LHCN-M2 (cell line): Measurements from ENCODE around the gene RYR1. TPM values are rescaled to one million over a fixed set of nuclear protein-coding genes. Genes with fewer than 3 reads are reported as not detected.
"Not testable (repeated sequence)": the region's sequence is repeated elsewhere in the genome, so short reads cannot be mapped to it uniquely, and the experiment has no call there.

Experiments
- DNase-seq: peaks from one replicate; pipeline ENCODE4 v3.0.0-alpha.2; 2012; ENCODE audit warnings: low read depth
- total RNA-seq: library from RNA; depleted of rRNA; stranded (reverse); fragments of >200 nt; gene quantifications from 2 replicates; pipeline ENCODE4 v1.2.3, GENCODE V29; 2014

Gene RYR1
- total RNA-seq, 1 experiment from 2014 or later, result 1.6 TPM

DNA sequence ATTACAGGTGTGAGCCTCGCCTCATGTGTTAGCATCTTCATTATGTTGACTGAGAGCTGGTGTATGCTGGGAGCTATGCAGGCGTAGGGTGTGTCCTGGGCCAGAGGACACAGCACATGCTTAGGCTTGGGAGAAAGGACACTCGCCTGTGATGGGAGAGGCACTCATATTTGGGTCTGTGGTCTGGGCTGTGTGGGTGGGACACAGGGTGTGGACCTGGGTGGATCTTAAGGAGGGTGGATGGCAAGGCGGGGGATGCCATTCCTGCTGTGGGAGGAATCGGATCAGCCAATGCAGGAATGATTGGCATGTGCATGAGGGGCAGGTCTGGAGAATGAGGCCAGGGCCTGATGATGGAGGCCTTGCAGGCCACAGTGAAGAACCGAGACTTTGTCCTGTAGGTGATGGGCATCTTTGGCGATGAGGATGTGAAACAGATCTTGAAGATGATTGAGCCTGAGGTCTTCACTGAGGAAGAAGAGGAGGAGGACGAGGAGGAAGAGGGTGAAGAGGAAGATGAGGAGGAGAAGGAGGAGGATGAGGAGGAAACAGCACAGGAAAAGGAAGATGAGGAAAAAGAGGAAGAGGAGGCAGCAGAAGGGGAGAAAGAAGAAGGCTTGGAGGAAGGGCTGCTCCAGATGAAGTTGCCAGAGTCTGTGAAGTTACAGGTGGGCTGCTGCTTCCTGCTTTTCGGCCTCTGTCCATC lies 55.4 kb downstream of the RYR1 start:
- no peak for DNase-seq

DNA sequence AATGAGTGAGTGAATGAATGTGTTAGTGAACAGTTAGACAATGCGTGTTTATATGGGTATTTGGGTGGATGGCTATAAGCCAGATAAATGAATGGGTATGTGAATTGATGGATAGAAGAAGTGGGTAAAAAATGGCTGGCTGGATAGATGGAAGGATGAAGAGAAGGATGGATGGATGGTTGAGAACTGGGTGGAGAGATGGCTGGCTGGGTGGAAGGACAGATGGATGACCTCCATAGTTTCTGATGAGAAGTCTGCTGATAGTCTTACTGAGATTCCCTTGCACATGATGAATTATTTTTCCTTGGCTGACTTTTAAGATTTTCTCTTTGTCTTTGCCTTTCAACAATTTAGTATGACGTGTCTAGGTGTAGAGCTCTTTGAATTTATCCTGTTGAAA lies 57.4 kb downstream of the RYR1 start:
- DNase-seq, result no peak

DNA sequence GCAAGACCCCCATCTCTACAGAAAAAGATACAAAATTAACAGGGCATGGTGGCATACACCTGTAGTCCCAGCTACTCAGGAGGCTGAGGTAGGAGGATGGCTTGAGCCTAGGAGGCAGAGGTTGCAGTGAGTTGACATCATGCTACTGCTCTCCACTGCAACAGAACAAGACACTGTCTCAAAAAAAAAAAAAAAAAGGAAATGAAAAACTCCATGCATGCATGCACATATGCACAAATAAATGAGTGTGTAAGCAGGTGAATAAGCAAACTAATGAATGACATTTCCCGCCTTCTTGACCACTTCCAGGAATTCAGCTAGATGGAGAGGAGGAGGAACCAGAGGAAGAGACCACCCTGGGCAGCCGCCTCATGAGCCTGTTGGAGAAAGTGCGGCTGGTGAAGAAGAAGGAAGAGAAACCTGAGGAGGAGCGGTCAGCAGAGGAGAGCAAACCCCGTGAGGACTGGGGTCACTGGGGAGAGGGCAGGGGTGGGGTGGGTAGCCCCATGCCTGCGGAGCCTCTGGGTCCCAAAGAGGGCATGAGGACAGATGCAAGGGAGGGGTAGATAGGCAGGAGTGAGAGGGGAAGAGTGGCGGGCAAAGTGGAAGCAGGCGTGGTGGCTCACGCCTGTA lies 58.8 kb downstream of the RYR1 start:
- no peak for DNase-seq

DNA sequence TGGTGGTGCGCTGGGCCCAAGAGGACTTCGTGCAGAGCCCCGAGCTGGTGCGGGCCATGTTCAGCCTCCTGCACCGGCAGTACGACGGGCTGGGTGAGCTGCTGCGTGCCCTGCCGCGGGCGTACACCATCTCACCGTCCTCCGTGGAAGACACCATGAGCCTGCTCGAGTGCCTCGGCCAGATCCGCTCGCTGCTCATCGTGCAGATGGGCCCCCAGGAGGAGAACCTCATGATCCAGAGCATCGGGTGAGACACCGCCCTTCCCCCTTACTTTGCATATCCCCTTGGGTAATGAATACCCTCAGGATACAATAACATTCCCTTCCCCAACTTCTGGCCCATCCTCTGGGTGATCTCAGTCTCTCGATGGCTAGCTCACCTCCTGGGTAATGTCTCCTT lies 60.9 kb downstream of the RYR1 start:
- no peak for DNase-seq

DNA sequence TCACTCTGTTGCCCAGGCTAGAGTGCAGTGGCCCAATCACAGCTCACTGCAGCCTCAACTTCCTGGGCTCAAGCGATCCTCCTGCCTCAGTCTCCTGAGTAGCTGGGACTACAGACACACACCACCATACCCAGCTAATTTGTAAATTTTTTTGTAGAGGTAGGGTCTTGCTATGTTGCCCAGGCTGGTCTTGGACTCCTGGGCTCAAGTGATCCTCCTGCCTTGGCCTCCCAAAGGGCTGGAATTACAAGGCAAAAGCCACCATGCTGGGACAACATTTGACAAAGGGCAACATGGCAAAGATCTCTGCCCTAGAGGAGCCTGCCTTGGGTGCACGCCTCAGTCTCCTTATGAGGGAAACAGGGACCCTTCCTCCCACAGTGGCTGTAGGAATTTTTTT lies 61.9 kb downstream of the RYR1 start:
- DNase-seq, result not testable (repeated sequence)

DNA sequence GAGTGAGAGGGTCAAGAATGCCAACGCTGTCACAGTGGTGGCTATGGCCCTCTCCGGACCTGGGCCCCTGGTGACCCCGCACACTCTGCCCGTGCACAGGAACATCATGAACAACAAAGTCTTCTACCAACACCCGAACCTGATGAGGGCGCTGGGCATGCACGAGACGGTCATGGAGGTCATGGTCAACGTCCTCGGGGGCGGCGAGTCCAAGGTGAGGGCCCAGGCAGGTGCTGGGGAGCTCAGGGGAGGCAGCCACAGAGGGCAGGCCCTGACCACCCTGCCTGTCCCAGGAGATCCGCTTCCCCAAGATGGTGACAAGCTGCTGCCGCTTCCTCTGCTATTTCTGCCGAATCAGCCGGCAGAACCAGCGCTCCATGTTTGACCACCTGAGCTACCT lies 62.6 kb downstream of the RYR1 start:
- DNase-seq, result no peak

DNA sequence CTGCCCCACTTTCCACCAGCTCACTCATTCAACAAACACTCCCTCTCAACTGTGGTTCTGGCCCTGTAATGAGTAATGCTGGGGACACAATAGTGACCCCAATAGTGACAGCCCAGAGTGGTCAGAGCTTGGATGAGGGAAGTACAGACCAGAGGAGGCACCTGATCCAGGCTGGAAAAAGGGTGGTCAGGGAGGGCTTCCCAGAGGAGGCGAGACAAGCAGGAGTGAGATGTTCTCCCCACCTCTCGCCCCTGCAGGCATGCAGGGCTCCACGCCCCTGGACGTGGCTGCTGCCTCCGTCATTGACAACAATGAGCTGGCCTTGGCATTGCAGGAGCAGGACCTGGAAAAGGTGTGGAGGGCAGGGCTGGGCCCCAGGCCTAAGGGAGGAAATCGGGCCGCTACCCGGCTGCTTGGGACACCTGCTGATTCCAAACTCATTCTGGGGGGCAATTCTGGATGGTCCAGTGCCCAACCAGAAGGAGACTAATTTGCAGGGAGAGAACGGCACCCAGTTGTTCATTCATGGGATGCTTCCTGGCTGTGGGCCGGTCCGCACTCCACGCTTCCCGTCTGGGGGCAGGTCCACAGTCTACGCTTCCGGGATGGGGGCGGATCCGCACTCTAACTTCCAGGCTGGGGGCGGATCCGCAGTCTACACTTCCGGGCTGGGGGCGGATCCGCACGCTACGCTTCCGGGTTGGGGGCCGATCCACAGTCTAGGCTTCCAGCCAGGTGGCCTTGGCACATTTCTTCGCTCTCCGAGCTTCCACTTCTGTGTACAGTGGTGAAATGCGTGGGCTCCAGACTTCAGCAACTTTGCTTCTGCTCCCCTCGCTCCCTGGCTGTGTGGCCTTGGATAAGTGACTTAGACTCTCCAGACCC lies 63.4 kb downstream of the RYR1 start:
- no peak for DNase-seq

DNA sequence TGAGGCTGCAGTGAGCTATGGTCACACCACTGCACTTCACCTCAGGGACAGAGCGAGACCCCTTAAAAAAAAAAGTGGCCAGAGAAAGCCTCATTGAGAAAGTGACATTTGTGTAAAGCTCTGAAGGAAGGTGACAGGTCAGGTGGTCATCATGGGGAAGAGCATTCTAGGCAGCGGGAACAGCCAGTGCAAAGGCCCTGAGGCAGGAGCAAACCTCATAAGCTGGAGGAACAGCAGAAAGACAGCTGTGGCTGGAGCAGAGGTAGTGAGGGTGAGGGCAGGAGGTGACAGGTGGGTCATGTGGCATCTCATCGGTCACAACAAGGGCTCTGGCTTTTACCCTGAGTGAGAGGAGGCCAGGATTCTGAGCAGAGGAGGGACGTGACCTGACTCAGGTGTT lies 64.4 kb downstream of the RYR1 start:
- no peak for DNase-seq

DNA sequence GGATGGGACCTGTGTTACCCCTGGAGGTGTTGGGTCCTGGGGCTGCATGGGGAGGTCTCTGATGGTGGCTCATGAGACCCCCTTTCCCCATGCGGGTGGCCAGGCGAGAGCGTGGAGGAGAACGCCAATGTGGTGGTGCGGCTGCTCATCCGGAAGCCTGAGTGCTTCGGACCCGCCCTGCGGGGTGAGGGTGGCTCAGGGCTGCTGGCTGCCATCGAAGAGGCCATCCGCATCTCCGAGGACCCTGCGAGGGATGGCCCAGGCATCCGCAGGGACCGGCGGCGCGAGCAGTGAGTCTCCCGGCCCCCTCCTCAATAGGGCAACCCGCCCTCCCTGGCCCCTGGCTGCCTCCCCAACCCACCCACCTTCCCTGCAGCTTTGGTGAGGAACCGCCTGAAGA lies 66.0 kb downstream of the RYR1 start:
- DNase-seq, result no peak

DNA sequence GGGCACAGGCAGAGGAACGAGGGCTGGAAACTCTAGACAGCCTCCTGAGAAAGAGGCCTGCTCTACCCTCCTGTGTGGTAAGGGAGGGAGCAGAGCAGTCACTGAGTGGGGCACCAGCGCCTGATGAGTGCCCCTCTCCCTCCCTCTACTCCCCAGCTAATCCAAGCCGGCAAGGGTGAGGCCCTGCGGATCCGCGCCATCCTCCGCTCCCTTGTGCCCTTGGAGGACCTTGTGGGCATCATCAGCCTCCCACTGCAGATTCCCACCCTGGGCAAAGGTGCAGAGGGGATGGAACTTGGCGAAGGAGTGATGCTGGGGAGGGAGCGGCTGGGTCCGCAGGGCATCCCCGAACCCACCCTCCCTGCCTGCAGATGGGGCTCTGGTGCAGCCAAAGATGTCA lies 67.0 kb downstream of the RYR1 start:
- no peak for DNase-seq

DNA sequence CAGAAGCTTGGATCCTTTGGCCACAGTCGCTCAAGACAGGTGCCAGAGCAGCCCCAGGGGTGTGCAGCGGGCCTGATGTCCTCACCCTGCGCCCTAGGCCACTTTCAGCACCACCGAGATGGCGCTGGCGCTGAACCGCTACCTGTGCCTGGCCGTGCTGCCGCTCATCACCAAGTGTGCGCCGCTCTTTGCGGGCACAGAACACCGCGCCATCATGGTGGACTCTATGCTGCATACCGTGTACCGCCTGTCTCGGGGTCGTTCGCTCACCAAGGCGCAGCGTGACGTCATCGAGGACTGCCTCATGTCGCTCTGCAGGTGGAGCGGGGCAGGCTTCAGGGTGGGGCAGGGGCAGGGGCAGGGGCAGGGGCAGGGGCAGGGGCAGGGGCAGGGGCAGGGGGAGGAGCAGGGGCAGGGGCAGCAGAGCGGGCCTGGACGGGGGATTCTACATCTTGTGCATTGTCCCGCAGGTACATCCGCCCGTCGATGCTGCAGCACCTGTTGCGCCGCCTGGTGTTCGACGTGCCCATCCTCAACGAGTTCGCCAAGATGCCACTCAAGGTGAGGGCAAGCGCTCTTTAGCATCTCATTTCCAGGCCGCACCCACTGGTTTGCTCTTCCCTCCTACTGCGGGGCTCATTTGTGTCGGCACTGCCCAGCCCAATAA lies 69.1 kb downstream of the RYR1 start:
- no peak for DNase-seq

DNA sequence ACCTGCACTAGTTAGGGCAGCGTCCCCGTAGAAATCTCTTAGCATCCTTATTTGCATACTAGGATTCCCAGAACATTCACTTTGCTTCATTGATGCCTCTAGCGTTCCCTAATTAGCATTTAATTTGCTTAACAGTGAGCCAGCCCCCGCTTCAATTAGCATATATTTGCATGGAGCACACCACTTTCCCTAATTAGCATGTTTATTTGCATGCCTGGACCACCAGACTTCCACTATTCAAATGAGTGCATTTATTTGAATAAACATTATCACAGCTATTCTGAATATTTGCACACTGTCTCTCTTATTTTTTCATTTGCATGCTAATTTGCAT lies 69.6 kb downstream of the RYR1 start:
- no peak for DNase-seq

DNA sequence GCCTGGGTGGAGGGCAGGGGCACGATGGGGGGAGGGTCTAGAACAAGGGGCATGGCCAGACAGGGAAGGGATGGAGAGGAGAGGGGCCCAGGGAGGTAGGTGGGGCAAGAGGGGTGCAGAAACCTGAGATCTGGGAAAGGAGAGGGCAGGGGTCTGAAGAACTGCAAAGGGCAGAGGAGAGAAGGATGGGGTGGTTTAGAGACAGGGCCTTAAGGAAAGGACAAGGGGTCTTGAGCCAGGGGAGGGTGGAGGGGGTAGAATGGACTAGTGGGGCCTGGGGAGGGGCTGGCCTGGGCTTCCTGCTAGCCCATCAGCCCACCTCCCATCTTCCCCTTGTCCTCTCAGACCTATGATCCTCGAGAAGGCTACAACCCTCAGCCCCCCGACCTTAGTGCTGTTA lies 72.5 kb downstream of the RYR1 start:
- no peak for DNase-seq

DNA sequence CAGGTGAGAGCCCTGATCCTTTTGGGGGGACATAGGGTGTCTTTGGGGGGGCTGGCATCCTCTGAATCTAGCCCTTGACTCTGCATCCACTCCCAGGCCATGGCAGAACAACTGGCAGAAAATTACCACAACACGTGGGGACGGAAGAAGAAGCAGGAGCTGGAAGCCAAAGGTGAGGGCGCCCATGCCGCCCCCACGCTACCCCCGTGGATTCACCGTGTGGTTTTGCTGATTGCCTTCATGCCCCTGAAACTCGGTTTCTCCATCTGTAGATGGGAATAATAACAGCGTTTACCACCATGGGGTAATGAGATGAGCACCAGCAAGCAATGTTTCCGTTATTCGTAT lies 72.9 kb downstream of the RYR1 start:
- no peak for DNase-seq

DNA sequence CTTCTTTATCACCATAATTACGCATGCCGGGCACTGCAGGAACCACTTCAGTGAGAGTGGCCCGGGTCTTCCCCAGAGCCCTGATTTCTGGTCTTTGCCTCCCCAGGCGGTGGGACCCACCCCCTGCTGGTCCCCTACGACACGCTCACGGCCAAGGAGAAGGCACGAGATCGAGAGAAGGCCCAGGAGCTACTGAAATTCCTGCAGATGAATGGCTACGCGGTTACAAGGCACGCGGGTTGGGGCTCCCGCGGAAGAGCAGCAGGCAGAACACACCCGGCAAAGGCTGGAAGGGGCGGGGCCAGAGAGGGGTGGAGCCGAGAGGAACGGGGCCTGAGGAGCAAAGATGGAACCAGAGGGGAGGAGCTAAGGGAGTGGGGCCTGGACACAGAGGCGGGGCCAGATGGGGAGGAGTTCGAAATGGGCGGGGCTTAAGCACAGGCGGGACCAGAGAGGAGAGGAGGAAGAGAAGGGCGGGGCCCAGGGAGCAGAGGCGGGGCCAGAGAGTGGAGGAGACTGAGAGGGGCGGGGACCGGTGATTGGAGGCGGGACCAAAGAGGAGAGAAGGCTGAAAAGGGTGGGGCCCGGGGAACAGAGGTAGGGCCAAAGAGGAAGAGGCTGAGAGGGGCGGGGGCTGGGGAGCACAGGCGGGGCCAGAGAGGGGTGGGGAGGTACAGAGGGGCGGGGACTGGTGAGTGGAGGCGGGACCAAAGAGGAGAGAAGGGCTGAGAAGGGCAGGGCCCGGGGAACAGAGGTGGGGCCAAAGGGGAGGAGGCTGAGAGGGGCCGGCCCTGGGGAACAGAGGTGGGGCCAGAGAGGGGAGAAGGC lies 73.4 kb downstream of the RYR1 start:
- DNase-seq, result peak; percentile 15

DNA sequence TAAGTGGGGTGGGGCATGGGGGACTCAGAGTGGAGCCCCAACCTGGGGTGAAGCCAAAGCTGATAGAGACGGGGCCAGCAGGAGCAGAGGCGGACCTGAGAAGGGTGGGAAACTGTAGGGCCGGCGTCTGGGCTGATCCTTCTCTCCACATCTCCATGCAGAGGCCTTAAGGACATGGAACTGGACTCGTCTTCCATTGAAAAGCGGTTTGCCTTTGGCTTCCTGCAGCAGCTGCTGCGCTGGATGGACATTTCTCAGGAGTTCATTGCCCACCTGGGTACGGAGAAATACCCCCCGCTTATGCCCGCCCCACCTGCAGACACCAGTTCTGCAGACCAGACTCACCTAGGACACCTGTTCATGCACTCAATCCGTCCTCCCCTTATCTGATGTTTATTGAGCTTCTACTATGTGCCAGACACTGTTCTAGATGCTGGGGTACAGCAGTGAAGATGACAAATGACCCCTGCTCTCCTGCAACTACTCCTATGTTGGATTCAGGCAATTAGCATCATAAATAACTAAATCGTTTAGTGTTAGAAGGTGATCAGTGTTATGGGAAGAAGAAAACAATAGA lies 74.1 kb downstream of the RYR1 start:
- DNase-seq, result no peak

DNA sequence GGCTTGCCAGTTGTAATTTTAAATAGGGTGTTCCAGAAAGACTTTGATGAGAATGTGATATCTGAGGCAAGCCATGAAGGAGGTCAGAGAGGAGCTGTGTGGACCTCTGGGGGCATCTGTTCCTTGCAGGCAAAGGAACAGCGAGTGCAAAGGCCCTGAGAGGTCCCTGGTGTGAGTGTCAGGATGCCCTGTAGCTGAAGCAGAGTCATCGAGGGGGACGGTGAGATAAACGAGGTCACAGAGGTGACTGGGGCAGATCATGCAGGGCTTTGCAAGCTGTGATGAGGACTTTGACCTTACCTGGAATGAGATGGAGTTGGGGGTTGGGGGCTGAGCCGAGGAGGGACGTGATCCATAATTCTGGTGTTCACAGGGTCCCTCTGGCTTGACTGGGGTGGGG lies 75.0 kb downstream of the RYR1 start:
- DNase-seq, result no peak

DNA sequence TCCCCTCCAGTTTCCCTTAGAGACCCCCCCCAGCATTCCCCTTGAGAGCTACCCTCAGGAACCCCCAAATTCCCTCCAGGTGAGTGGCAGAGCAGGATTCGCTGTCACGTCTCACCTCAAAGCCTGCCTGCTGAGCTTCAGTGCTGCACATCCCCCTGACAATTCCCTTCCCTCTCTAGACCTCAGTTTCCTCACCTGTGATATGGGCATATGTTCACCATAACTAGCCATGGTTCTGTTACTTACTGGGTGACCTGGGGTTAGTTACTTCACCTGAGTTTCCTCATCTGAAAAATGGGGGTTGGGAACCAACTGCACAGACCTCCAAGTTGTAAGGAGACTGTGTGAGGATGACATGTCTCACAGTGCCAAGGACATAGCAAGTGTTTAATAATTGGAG lies 75.5 kb downstream of the RYR1 start:
- DNase-seq, result no peak

DNA sequence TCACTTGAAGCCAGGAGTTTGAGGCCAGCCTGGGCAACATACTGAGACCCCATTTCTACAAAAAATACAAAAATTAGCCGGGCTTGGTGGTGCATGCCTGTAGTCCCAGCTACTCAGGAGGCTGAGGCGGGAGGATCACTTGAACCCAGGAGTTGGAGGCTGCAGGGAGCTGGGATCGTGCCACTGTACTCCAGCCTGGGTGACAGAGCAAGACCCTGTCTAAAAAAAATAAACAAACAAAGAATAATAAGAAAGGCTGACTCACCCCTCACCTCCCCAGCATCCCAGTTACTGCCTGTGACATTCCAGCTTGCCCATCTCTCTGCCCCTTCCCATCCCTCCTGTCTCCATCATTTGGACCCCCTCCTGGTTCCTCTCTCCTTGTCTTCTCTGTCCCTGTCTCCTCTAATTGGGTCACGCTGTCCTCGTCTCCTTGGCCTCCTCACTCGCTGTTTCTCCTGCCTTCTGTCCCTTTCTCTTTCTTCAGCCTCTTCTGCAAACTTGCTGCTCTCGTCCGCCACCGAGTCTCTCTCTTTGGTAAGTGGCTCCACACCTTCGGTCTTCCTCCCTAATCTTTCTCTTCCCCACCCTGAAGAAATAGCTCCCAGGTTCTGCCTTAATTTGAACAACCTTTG lies 77.7 kb downstream of the RYR1 start:
- no peak for DNase-seq

DNA sequence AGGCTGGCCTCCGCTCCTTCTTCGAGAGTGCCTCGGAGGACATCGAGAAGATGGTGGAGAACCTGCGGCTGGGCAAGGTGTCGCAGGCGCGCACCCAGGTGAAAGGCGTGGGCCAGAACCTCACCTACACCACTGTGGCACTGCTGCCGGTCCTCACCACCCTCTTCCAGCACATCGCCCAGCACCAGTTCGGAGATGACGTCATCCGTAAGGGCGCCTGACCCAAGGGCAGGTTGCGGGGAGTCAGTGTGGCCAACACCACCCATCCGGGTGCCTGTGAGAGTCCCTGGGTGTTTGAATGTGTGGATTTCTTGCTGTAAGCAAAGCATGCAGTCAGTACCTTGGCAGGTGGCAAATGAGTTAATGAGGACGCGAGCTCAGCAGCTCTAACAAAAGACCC lies 78.8 kb downstream of the RYR1 start:
- no peak for DNase-seq

DNA sequence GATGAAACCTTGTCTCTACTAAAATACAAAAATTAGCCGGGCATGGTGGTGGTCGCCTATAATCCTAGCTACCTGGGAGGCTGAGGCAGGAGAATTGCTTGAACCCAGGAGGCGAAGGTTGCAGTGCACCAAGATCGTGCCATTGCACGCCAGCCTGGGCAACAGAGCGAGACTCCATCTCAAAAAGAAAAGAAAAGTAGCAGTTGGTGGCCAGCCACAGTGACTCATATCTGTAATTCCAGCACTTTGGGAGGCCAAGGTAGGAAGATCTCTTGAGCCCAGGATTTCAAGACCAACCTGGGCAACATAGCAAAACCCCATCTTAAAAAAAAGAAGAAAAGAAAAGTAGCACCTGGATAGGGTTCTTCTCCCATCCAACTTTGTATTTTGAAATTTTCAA lies 79.7 kb downstream of the RYR1 start:
- not testable (repeated sequence) for DNase-seq
